ENCODE measurements around the gene DLX5. TPM values are rescaled to one million over a fixed set of nuclear protein-coding genes. Genes with fewer than 3 reads are reported as not detected.

The DLX5 gene
- total RNA-seq, 1 donor from 2014 or later = not detected

- DNase-seq (ENCODE audit: low read depth) = peak; percentile 55
Measured at GRCh38 chr7:97006055-97006815, 18.4 kb downstream of the DLX5 start.

DNA sequence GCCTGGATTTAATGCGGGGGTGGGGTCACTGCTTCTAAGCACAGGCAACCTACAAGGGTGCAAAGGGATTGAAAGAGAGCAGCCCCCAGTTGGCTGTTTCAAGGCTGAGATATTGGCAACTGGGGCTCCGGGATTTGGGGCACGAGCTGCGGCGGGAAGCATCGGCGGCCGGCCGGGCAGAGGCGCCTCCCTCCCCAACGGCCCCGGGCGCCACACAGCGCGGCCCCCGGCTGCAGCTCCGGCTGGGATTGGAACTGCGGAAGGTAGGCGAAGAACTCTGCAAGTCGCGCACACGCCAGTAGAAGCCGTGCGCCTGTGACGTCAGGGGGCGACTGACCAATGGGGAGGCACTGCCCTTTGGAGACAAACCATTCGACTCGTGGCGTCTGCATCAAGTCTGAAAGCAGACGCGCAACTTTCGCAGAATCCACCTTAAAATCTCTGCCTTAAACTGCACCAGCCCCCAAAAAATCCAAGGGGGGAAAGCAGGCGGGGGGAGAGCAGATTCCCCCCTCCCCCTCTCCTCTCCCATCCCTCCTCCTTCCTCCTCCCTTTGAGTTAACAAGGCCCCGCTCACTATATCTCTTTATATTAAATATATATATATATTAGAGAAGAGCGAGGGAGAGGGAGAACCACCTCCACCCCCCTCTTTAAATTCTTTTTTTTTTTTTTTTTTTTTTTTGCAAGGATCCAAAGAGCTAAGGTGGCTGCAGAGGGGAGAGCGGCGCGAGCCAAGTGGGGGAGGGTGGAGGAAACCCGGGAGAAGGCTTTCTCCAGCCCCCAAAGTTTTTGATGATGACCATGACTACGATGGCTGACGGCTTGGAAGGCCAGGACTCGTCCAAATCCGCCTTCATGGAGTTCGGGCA lies 19.2 kb downstream of the DLX5 start, which contains the start of gene DLX6:
TSS of gene DLX6 (plus strand) at position 371 of the 872 bp plus-strand sequence. CDS start at position 796, 425 bp downstream.
- peak; percentile 80 for DNase-seq (ENCODE audit: low read depth)

- DNase-seq (ENCODE audit: low read depth) = no peak
Measured at GRCh38 chr7:97004247-97005182, 20.1 kb downstream of the DLX5 start.

DNA sequence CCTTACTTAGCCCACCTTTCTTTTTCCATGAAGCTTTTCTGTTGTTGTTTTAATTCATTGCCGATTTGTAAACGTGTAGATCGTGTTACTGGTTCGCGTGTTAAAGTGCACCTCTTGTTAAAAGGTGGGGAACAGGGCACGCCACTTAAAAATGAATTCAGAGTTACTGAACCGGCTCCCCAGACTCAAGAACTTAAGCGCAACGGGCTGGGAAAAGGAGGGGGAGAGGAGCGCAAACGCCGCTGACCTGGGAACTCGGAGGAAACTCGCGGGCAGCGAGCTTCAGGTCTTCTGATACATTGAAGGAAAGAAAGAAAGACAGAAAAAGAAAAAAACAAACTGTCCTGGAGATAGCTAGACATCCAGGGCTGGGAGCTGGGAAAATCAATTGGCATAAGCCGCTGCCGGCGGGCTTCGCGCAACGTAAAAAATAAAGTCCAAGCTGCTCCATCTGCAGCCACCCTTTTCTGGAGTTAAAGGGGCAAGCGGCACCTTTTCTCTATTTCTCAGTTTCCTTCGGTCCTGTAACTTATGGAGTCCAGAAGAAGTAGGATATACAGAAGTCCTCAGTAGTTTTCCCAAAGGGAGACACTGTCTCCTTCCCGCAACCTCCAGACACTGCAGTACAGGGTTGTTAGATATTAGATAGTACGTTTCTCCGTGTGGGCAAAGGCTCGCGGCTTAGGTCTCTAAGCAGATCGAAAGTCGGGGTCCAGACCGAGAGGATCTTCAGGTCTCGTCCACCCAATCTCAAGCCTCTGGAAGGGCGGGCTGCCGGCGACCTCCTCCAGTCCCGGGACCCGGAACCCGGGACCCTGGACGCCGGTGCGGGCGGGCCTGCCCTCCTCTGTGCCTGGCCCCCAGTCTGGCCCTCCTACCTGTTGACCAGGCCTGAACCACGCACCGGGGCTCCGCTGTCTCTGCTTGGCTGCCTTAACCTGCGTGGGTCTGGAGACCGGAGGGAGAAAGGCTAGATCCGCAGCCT lies 21.1 kb downstream of the DLX5 start:
- no peak for DNase-seq (ENCODE audit: low read depth)

GRCh38 chr7:97002555-97003261 lies 21.9 kb downstream of the DLX5 start:
- DNase-seq (ENCODE audit: low read depth) = no peak

GRCh38 chr7:97001656-97002554 lies 22.7 kb downstream of the DLX5 start:
- DNase-seq (ENCODE audit: low read depth) = no peak

- DNase-seq (ENCODE audit: low read depth) = no peak
Measured at GRCh38 chr7:97001221-97001620, 23.4 kb downstream of the DLX5 start.

GRCh38 chr7:96998744-96999143 lies 25.9 kb downstream of the DLX5 start:
- no peak for DNase-seq (ENCODE audit: low read depth)

- no peak for DNase-seq (ENCODE audit: low read depth)
Measured at GRCh38 chr7:96998333-96998732, 26.3 kb downstream of the DLX5 start.

- DNase-seq (ENCODE audit: low read depth) = no peak
Measured at GRCh38 chr7:96997512-96998032, 27.1 kb downstream of the DLX5 start.

- no peak for DNase-seq (ENCODE audit: low read depth)
Measured at GRCh38 chr7:96996958-96997511, 27.6 kb downstream of the DLX5 start.

DNA sequence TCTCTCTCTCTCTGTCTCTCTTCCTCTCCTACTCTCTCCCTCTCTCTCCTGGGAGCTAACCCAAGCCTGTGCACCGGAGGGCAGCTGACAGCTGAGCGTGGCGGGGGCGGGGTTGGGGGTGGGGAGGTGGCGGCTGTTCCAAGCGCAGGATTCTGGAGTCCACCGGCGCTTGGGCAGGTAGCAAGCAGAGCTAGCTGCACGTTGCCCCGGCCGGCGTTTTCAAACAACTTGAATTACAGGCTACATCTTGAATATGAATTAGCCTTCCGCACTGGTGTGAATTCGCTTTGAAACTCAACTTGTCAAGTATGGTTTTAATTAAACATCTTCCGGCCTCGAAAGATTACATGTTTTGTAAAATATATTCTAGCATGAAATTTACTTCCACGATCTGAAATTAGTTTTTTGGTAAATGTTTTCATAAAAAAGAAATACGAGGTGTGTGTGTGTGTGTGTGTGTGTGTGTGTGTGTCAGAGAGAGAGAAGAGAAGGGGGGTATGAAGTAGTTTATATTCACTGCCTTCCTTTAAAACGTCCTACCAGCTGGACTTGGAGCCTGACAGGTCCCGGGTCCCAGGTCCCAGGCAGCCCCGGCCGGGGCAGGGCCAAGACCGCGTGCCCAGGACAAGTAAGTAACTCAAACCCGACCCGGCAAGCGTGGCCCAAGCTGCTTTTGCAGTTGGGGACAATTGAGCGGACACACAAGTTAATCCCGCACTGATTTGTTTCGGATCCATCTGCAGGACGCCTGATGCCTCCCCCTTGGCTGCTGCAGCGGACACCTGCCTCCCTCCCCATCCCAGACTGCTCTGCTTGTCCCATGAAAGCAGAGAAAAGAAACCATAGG lies 28.3 kb downstream of the DLX5 start:
- no peak for DNase-seq (ENCODE audit: low read depth)

DNA sequence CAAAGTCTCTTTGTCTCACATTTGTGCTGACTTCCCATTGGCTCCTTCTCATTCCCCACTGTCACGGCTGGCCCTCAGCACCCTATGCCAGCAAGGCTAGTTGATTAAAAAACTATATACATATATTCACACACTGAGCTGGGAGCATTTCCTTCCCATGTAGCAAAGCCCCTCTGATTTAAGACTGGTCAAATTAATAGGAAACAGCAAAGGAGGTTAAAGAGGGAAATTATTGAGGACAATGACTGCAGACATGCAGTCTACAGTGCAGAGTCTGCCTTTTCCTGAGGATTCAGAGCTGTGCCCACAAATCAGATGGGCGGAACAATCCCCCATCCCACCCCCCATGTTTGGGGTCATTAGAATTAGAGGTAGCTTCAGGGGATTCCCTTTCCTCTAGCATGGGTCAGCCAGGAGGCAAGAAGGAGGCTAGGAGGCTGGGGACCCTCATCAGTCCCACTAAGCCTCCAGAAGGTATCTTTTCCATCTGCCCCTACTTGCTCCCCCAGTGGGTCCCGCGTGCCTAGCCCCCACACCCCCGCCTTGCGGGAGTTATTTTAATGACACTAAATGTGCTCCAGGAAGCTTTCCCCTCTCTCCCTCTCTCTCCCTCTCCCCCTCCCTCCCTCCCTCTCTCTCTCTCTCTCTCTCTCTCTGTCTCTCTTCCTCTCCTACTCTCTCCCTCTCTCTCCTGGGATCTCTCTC lies 29.1 kb downstream of the DLX5 start:
- DNase-seq (ENCODE audit: low read depth) = no peak

DNA sequence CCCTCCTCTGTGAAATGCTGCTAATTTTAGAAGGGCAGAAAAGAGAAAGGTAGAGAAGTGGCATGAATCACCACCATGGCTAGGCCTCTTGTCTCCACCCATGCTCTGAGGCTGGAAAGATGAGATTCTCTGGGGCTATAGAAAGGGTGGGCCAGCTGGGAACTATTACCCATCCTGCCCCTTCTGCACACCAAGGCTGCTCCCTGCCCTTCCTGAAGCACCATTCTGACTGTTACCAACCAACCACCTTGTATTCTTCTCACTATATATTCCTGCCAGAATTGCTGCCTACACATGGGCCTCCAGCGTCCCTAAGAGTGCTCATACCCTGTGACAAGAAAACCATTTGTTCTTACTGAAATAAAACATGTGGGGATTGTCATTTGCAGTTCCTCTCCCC lies 30.7 kb downstream of the DLX5 start:
- DNase-seq (ENCODE audit: low read depth) = no peak

DNA sequence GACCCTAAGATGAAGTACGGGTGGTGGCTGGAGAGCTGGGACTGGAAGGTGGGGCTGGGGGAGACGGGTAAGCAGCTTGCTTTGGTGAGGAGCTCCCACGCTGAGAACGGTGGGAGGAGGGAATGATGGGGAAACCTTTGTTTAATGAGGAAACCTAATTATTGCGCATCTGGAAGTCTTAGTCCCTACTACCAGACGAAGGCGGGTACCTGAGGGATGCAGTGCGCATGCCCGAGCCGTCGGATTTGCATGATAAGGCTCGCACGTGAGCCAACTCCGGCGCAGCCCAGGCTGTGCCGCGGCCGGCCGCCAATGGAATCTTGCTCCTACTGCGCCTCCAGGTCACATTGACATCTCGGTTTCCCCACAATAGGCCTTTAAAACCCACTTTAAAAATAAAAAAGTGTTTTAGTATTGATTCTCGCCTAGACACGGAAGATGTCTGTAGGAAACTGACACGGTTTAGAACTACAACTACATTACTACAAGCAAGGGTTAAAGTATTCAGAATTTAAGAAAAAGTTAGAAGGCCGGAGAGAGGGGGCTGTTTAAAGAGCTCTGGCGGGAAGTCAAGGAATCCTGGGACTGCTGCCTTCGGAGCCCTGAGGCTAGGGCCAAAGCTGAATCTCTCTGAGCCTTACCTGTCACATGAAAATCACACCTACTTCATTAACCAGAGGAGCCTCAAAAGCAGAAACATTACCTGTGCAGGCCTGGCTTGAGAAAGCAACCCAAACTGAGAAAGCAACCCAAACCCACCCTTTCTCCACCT lies 31.4 kb downstream of the DLX5 start:
- no peak for DNase-seq (ENCODE audit: low read depth)

All from myocyte (in vitro differentiated cells).